HEK293 (cell line): ENCODE results near the gene AP5Z1.

Source experiments
- CTCF ChIA-PET: fragments of 350-600 bp; formaldehyde crosslinking; extraction: SDS; loops from one replicate; lab custom pipeline; 2021; ENCODE audit warnings: antibody characterized with exemption; lab: Yijun Ruan, JAX
- POLR2A ChIA-PET: fragments of 300-600 bp; formaldehyde crosslinking; extraction: SDS; loops from one replicate; lab custom pipeline; 2020; ENCODE audit warnings: antibody characterized with exemption, inconsistent platforms; lab: Yijun Ruan, JAX
- H3K27ac ChIP-seq: fragments of 200-500 bp; sonication (Bioruptor generic); 2 replicates; pipeline ENCODE4 v1.5.1; 2014; ENCODE audit warnings: low read depth, low read length, control low read depth, inconsistent platforms; ENCODE audit errors: extremely low read depth
- H3K36me3 ChIP-seq, 2 experiments: fragments of 200-500 bp in 1 of 2; sonication (Bioruptor generic) in 1 of 2; 1 replicate in 1 of 2; 2 replicates in 1 of 2; pipeline ENCODE4 v1.5.1; 2014 to 2017; ENCODE audit warnings: inconsistent platforms in 2 of 2, low read length in 2 of 2; ENCODE audit not compliant: control insufficient read depth in 2 of 2, insufficient read depth in 1 of 2
- H3K4me1 ChIP-seq: fragments of 200-500 bp; sonication (Bioruptor generic); 2 replicates; pipeline ENCODE4 v1.5.1; 2014; ENCODE audit warnings: mild to moderate bottlenecking, low read length, inconsistent platforms; ENCODE audit not compliant: control insufficient read depth, insufficient read depth
- H3K4me3 ChIP-seq: 2 replicates; pipeline ENCODE4 v1.5.1; 2011; ENCODE audit warnings: low read depth, mild to moderate bottlenecking, control low read depth, low read length, moderate library complexity
- H3K9me3 ChIP-seq: fragments of 200-500 bp; sonication (Bioruptor generic); 2 replicates; pipeline ENCODE4 v1.5.1; 2014; ENCODE audit warnings: low read depth, low read length, inconsistent platforms; ENCODE audit not compliant: control insufficient read depth, insufficient read depth
- BCL6B ChIP-seq: fragments of 450-650 bp; formaldehyde crosslinking; IDR thresholded peaks from 2 replicates; pipeline ENCODE4 v1.5.1; 2017; ENCODE audit warnings: missing biosample characterization, missing genetic modification characterization
- EGR2 ChIP-seq: fragments of 450-650 bp; formaldehyde crosslinking; IDR thresholded peaks from 2 replicates; pipeline ENCODE4 v1.5.1; 2016; ENCODE audit warnings: low read depth, missing biosample characterization, missing genetic modification characterization
- HOXD13 ChIP-seq: sonication (generic); formaldehyde crosslinking; IDR thresholded peaks from 2 replicates; pipeline ENCODE4 v1.8.0; 2022; ENCODE audit warnings: missing genetic modification reagents, borderline replicate concordance
- REPIN1 ChIP-seq: fragments of 450-650 bp; formaldehyde crosslinking; IDR thresholded peaks from 2 replicates; pipeline ENCODE4 v1.5.1; 2017; ENCODE audit warnings: missing biosample characterization, missing genetic modification characterization, low read depth
- SP7 ChIP-seq: fragments of 450-650 bp; formaldehyde crosslinking; IDR thresholded peaks from 2 replicates; pipeline ENCODE4 v1.5.1; 2016; ENCODE audit warnings: missing biosample characterization, missing genetic modification characterization
- TSHZ1 ChIP-seq: fragments of 450-650 bp; formaldehyde crosslinking; IDR thresholded peaks from 2 replicates; pipeline ENCODE4 v1.5.1; 2016; ENCODE audit warnings: missing biosample characterization, missing genetic modification characterization, borderline replicate concordance
- ZBTB11 ChIP-seq: fragments of 450-650 bp; formaldehyde crosslinking; conservative IDR thresholded peaks from 2 replicates; pipeline ENCODE4 v1.5.1; 2016; ENCODE audit warnings: low read depth, missing biosample characterization, missing genetic modification characterization
- ZFP69B ChIP-seq: fragments of 450-650 bp; formaldehyde crosslinking; IDR thresholded peaks from 2 replicates; pipeline ENCODE4 v1.5.1; 2016; ENCODE audit warnings: missing biosample characterization, missing genetic modification characterization
- ZNF114 ChIP-seq: fragments of 450-650 bp; formaldehyde crosslinking; IDR thresholded peaks from 2 replicates; pipeline ENCODE4 v1.5.0; 2017; ENCODE audit warnings: missing biosample characterization, missing genetic modification characterization
- ZNF132 ChIP-seq: fragments of 450-650 bp; formaldehyde crosslinking; IDR thresholded peaks from 2 replicates; pipeline ENCODE4 v1.5.1; 2017; ENCODE audit warnings: missing biosample characterization, missing genetic modification characterization, borderline replicate concordance
- ZNF138 ChIP-seq: fragments of 450-650 bp; formaldehyde crosslinking; IDR thresholded peaks from 2 replicates; pipeline ENCODE4 v1.5.1; 2016; ENCODE audit warnings: missing biosample characterization, missing genetic modification characterization, borderline replicate concordance
- ZNF266 ChIP-seq: fragments of 450-650 bp; formaldehyde crosslinking; IDR thresholded peaks from 2 replicates; pipeline ENCODE4 v1.5.1; 2016; ENCODE audit warnings: missing biosample characterization, missing genetic modification characterization, low read depth
- ZNF324 ChIP-seq: fragments of 450-650 bp; formaldehyde crosslinking; IDR thresholded peaks from 2 replicates; pipeline ENCODE4 v1.5.1; 2016; ENCODE audit warnings: missing biosample characterization, missing genetic modification characterization
- ZNF366 ChIP-seq: fragments of 450-650 bp; formaldehyde crosslinking; conservative IDR thresholded peaks from 2 replicates; pipeline ENCODE4 v1.5.1; 2016; ENCODE audit warnings: missing biosample characterization, missing genetic modification characterization
- ZNF404 ChIP-seq: fragments of 450-650 bp; formaldehyde crosslinking; IDR thresholded peaks from 2 replicates; pipeline ENCODE4 v1.5.1; 2017; ENCODE audit warnings: missing biosample characterization, missing genetic modification characterization
- ZNF426 ChIP-seq: fragments of 450-650 bp; formaldehyde crosslinking; IDR thresholded peaks from 2 replicates; pipeline ENCODE4 v1.5.1; 2017; ENCODE audit warnings: missing biosample characterization, missing genetic modification characterization, mild to moderate bottlenecking, inconsistent platforms, moderate library complexity
- ZNF558 ChIP-seq: fragments of 450-650 bp; formaldehyde crosslinking; IDR thresholded peaks from 2 replicates; pipeline ENCODE4 v1.5.1; 2016; ENCODE audit warnings: missing biosample characterization, missing genetic modification characterization
- ZNF692 ChIP-seq: fragments of 450-650 bp; formaldehyde crosslinking; IDR thresholded peaks from 2 replicates; pipeline ENCODE4 v1.5.1; 2016; ENCODE audit warnings: missing biosample characterization, missing genetic modification characterization
- ZNF747 ChIP-seq: fragments of 450-650 bp; formaldehyde crosslinking; IDR thresholded peaks from 2 replicates; pipeline ENCODE4 v1.5.1; 2016; ENCODE audit warnings: missing biosample characterization, missing genetic modification characterization
- ZNF768 ChIP-seq: fragments of 450-650 bp; formaldehyde crosslinking; IDR thresholded peaks from 2 replicates; pipeline ENCODE4 v1.5.1; 2018; ENCODE audit warnings: missing biosample characterization, mild to moderate bottlenecking, missing genetic modification characterization
- ZSCAN30 ChIP-seq: fragments of 450-650 bp; IDR thresholded peaks from 2 replicates; pipeline ENCODE4 v1.5.1; 2018; ENCODE audit warnings: missing biosample characterization, mild to moderate bottlenecking, missing genetic modification characterization, moderate library complexity

AP5Z1 gene

GRCh38 chr7:4820967-4821471, 45.6 kb downstream of the AP5Z1 start (continued):
- no peak for TF ChIP-seq ZNF138 (tag by site-specific recombination)

GRCh38 chr7:4822677-4823076, 47.3 kb downstream of the AP5Z1 start:
- Histone ChIP-seq H3K36me3 (no peaks in the 10 kb centered on the region), H3K9me3 (no peaks in the 10 kb centered on the region), H3K4me1 (no peaks in the 10 kb centered on the region), H3K27ac (no peak overlapping the region), H3K4me3 (no peak overlapping the region)
- CTCF ChIA-PET, result no interaction called here
- no peak for TF ChIP-seq ZNF324 (tag by site-specific recombination)
- no peak for TF ChIP-seq TSHZ1 (tag by site-specific recombination)
- TF ChIP-seq ZBTB11, result no peak
- no peak for TF ChIP-seq ZNF692 (tag by site-specific recombination)
- TF ChIP-seq BCL6B (tag by site-specific recombination), result no peak
- TF ChIP-seq ZNF266, result no peak
- TF ChIP-seq ZNF747 (tag by site-specific recombination), result no peak
- no peak for TF ChIP-seq ZNF366
- TF ChIP-seq ZFP69B (tag by site-specific recombination), result no peak
- TF ChIP-seq ZNF558, result no peak
- TF ChIP-seq ZNF404 (tag by site-specific recombination), result no peak
- no peak for TF ChIP-seq SP7 (tag by site-specific recombination)
- TF ChIP-seq ZNF426 (tag by site-specific recombination), result no peak
- TF ChIP-seq ZSCAN30 (tag by site-specific recombination), result no peak
- TF ChIP-seq HOXD13, result no peak
- TF ChIP-seq ZNF114, result no peak
- TF ChIP-seq EGR2, result no peak
- no peak for TF ChIP-seq ZNF768 (tag by site-specific recombination)
- TF ChIP-seq REPIN1, result no peak
- no peak for TF ChIP-seq ZNF132 (tag by site-specific recombination)
- POLR2A ChIA-PET, result no interaction called here
